Measurements from ENCODE around the gene LRRK2. TPM values are rescaled to one million over a fixed set of nuclear protein-coding genes. Genes with fewer than 3 reads are reported as not detected.

Gene LRRK2
- total RNA-seq, 2 experiments from 2014 or later: 0.21 TPM; not detected in 1

GRCh38 chr12:40405419-40405818 is 180.6 kb downstream of the LRRK2 start:
- Mint-ChIP-seq H3K4me3 (no peak overlapping the region), H3K27me3 (no peaks in the 10 kb centered on the region), H3K4me1 (ENCODE audit: low read depth) (no peaks in the 10 kb centered on the region), H3K9me3 (no peaks in the 10 kb centered on the region), H3K36me3 (no peaks in the 10 kb centered on the region), H3K27ac (no peak overlapping the region)
- DNase-seq: no peak
- intact Hi-C loops (cut with micrococcal nuclease): no loop called here
- ChIA-PET POLR2A (no interaction called here), CTCF (no interaction called here)

Other genes starting within 250 kb of the LRRK2 start
- gene SLC2A13, start 118.9 kb upstream of the LRRK2 start, total RNA-seq: 1 to 10 TPM; 3.4 to 3.8 TPM

All from activated CD4-positive, alpha-beta memory T cell treated with anti-CD3 and anti-CD28 coated beads for 36 hours (primary cell).